Activated gamma-delta T cell treated with Interleukin-2 at 50 U/mL for 16 hours (primary cell): ENCODE measurements around the gene RNF215.
A peak's percentile ranks its signal among the peaks of the same experiment; 100 is the strongest.
"Not testable (repeated sequence)": the region's sequence is repeated elsewhere in the genome, so short reads cannot be mapped to it uniquely, and the experiment has no call there.

Experiments
- DNase-seq: peaks from one replicate; pipeline ENCODE4 v3.0.0-alpha.2; 2020

RNF215 gene

DNA sequence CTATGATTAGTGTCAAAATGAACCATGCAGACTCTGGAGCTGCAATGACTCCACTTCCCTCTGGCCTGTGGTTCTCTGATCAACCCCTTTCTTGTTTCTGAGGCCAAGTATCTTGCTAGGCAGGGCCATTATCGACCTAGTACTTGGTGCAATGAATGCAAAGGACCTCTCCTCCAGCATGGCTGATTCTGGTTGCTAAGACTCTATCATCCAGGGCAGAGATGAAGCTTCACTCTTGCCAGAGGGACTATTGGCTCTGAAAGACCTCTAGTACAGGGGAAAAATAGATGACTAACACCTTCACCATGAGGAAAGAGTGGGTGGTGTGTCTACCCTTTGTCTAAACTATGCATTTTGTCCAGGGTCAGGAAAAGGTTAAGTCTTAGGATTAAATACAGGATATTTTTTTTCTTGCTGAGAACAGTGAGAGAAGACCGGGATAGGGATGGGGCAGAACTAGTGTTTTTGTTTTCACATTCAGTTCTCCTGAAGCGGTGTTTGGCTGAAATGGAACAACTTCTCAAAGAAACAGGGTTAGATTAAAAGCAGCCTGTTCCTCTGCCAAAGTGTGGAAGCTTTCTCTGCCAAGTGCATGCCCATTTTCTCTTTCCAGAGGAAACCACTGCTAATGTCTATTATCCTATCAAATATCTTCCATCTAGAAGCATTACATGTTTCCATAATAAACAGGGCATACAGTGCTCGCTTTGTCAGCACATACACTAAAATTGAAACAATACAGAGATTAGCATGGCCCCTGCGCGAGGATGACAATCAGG lies 33.3 kb upstream of the RNF215 start:
- no peak for DNase-seq

DNA sequence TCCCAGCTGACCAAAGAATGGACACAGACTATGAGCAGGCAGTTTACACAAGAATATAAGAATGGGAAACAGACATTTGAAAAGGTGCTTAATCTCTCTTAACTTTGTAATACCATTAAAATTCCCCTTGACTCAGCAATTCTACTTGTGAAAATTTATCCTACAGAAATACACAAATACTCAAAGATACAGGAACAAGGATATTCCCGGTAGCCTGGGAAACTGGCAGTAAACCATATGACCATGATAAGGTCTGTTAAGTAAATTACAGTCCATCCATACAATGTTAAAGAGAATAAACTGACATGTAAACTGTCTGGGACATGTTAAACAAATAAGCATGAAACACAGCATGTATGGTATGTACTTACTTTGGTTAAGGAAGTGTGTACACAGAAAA lies 29.6 kb upstream of the RNF215 start:
- DNase-seq = no peak

DNA sequence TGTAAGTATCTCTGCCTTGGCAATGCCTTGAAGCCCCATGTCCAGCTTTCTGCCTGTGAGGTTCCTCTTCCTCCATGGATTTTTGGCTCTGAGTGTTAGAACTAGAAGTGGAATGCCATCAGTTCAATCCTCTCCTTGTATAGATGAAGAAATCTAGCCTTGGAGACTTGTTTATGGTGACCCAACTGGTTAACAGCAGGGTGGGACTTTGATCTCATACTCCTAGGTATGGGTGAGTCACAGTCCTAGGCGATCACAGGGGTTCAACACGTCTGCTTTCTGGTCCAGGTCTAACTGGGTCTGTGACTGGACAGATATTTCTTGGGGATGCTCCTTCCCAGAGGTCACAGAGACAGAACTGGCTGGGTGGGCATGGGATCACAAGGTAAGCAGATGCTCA lies 29.2 kb upstream of the RNF215 start:
- DNase-seq = no peak

DNA sequence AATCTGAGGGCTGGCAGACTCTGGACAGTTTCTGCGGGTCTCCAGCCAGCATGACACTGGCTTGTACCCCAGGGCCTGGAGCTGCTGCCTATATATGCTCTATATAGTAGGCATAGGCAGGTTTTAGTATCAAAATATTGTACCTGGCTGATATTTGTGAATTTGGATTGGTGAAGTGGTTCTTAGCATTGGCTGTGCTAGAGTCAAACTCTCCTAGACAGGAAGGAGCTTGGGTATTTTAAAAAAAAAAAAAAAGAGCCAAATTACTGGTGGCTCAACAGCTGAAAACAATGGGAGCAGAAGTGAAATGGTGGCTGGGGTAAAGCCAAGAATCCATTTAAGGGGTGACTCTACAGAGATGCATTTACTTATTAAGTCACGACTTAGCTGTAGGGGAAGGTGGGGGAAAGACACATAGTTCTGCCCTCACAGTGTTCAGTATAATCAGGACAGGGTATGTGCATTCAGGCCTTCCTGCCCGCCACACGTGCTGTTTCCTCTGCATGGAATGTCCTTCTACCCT lies 27.4 kb upstream of the RNF215 start:
- DNase-seq = no peak

DNA sequence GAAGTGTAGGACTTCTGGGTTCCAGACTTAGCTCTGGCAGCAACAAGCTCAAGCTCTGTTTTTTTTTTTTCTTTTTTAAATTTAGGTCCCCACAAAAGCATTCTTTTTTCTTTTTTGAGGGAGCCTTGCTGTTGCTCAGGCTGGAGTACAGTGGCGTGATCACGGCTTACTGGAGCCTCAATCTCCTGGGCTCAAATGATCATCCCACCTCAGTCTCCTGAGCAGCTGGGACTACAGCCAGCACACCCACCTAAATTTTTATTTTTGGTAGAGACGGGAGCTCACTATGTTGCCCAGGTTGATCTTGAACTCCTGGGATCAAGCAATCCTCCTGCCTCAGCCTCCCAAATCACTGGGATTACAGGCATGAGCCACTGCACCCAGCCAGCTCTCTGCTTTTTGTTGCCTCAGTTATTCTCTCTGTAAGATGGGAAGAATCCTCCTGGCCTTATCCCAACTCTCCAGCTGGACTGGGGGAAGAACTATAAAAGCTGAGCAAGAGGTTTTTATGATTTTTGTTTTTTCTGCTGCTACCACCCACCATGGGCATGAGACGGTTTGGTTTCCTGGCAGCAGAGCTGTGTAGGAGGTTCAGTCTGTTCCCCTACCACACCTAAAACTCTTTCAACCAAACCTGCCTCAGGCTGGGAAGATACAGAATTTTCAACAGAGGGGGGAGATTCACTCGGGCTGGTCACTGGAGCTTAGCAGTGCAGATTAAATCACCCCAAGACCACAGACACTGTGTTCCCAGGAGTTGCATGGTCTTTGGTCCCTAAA lies 26.7 kb upstream of the RNF215 start:
- DNase-seq = no peak

DNA sequence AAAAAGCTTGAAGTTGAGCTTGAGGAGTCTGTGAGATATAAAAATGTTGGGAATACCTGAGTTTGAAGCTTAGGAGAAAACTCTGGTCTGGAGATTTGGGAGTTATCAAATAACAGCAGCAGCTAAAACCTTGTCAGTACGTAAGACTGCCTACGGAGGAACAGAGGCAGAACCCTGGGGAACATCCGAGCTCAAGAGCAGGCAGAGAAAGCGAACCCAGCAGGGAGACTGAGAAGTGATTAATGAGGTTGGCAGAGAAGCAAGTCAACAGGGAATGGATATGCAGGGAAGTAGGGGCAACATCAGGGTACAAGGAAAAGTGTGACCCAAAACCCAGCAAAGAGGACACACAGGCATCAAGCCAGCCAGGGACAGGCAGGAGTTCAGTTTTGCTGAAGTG lies 25.8 kb upstream of the RNF215 start:
- no peak for DNase-seq

DNA sequence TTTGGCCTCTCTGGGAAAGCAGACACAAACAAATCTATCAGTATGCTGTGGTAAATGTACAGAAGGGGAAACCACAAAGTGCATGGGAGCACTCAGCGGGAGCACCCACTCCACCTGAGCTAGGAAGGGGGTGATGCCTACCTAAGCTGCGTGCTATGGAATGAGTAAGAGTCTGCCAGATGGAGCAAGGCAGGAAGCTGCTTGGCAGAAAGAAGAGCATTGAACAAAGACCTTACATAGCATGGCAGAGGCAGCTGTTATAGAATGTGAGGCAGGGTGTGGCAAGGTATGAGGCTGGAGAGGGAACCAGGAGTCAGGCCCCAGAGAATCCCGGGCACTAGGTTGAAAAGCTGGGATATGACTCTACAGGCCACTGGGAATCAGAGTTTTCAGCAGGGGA lies 24.6 kb upstream of the RNF215 start:
- no peak for DNase-seq

DNA sequence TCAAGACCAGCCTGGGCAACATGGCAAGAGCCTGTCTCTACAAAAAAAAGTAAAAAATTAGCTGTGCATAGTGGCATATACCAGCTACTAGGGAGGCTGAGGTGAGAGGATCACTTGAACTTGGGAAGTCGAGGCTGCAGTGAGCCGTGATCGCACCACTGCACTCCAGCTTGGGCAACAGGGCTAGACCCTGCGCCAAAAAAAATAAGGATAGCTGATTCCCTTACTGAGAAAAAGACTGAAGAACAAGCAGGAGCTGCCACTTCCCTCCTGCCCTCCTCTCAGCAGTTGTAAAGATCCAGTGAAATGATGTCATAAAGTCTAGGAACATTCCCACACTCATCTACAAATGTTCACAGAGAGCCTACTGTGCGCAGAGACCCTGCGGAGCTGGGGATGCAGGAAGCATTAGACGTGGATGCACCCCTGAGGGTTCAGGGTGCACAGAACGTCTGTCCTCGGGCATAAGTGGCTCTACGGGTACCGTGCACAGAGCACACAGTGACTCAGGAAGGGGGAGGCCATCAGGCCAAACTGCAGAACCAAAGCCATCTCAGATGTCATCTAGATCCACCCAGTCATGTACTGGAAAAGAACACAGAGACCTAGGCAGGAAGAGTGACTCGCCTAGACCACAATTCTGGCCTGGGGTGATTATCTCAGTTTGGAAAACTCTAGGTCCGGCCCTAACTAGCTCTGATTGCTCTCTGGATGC lies 21.3 kb upstream of the RNF215 start:
- DNase-seq = no peak

DNA sequence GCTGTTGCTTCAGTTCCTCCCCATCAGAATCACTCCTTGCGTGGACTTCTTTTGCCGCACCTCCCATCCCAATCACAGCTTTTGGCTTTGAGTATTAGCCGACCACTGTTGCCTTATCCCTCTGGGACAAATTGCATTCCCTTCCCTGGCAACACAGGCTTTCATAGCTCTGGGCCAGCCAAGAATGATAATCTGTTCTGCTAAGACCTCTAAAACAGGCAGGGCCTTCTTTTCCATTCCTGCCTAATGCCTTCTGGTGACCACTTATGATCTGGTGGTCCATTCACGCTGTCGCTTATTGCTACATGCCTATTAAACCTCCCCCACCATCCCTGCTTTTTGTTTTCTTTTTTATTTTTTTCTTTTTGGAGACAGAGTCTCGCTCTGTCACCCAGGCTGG lies 19.2 kb upstream of the RNF215 start:
- DNase-seq = no peak

DNA sequence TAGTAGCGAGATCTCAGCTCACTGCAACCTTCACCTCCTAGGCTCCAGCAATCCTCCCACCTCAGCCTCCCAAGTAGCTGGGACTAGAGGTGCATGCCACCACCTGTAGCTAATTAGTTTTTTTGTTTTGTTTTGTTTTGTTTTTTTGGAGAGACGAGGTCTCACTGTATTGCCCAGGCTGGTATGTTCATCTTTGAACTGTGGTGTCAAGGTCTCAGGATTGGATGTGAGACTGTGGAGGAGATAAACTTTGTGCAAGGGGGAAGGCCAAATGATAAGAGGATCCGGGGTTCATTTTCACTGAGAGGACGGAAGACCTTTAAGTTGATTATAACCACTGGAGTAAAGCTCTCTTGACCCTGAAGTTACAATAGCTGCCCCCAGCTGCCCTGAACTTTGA lies 18.5 kb upstream of the RNF215 start:
- no peak for DNase-seq

DNA sequence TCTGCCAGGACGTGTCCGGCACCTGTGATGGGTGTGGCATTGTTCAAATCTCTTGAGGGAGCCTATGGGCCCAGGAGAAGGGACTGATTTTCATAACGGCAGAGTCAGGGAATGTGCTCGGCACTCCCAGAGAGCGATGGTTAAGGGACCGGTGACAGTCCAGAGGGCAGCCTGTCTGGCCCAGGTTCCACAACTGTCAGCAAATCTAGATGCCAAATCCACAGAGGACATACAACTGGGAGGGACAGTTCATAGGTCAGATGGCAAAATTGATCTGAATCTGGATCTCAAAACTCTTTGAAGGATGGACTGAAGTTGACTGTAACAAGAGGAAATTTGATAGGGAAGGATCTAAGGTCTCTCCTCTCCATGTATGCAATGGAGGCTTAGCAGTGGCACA lies 17.1 kb upstream of the RNF215 start:
- DNase-seq = no peak

DNA sequence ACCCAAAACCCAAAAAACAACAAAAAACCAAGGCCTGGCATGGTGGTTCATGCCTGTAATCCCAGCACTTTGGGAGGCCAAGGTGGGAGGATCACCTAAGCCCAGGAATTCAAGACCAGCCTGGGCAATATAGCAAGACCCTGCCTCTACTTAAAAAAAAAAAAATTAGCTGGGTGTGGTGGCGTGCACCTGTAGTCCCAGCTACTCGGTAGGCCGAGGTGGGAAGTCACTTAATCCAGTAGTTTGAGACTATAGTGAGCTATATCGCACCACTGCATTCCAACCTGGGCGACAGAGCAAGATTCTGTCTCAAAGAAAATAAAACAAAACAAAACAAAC lies 15.5 kb upstream of the RNF215 start:
- DNase-seq = not testable (repeated sequence)

DNA sequence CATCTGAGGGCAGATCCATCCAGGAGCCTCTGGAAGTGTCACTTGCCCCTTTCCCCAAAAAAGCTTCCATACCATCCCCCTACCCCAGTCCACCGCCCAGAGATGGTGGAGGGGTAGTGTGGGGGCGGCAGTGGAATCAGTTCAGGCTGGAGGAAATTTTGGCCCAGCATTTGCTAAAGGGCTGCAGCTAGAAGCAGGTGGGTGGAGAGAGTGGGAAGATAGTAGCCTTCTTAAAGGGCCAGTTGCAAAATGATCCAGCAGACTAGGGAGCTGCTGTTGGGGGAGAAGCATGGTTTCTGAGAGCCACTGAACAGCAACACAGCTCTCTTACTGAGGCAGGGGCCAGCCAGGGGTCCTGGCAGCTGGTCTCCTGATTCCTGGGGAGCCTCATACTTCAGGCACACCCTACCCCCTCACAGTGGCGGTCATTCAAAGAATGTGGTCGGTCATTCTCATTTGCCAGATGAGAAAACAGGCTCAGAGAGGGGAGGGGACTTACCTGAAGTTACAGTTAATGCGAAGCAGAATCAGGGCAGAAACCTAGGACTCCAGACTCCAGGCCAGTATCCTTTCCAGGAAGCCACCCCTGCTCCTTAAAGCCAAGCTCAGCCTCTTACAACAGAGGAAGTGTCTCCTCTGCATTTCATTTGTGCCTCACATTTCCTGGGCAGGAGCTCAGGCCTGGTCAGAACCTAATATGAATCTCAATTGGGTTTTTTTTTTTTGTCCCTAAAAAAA lies 15.0 kb upstream of the RNF215 start:
- DNase-seq = no peak

DNA sequence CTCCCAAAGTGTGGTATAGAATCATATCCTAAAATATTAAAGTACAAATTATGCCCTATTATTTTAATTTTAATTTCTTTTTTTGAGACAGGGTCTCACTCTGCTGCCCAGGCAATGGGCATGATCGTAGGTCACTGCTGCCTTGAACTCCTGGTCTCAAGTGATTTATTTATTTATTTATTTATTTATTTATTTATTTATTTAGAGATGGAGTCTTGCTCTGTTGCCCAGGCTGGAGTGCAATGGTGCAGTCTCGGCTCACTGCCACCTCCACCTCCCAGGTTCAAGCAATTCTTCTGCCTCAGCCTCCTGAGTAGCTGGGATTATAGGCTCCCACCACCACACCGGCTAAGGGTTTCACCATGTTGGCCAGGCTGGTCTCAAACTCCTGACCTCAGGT lies 13.8 kb upstream of the RNF215 start:
- DNase-seq = not testable (repeated sequence)

DNA sequence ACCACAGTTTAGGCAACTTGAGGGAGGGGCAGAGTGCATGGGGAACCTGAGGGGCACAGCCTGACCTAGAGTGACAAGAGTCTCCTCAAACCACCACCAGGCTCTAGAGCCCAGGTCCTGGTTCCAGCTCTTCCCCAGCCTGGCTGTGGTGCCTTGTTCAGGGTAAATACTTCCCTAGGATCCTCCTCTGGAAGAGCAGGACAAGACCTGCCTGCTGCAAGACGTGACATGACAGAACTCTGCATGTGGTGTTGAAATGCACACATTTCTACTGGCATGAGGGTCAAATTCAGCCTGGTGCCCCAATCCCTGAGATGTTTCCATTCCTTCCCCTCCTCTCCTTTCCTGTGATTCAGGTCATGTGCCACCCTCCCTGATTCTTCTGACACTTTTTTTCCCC lies 12.9 kb upstream of the RNF215 start:
- no peak for DNase-seq

DNA sequence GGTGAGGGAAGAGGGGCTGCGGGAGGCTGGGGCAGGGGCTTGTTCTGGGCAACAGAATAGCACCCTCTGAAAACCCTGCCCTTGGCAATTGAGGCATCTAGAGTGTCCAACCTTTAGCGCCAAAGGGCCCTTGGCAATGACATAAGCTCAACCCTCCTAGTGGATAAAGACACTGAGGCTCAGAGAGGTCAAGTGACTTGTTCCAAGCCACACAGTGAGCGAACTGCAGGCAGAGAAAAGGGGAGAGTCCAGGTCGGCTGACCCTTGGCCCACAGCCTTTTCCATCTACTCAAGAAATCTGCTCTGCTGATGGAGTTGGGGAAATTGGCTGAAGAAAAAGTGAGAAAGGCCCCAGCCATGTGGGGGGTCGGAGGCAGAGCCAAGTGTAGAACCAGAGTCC lies 12.5 kb upstream of the RNF215 start:
- no peak for DNase-seq

DNA sequence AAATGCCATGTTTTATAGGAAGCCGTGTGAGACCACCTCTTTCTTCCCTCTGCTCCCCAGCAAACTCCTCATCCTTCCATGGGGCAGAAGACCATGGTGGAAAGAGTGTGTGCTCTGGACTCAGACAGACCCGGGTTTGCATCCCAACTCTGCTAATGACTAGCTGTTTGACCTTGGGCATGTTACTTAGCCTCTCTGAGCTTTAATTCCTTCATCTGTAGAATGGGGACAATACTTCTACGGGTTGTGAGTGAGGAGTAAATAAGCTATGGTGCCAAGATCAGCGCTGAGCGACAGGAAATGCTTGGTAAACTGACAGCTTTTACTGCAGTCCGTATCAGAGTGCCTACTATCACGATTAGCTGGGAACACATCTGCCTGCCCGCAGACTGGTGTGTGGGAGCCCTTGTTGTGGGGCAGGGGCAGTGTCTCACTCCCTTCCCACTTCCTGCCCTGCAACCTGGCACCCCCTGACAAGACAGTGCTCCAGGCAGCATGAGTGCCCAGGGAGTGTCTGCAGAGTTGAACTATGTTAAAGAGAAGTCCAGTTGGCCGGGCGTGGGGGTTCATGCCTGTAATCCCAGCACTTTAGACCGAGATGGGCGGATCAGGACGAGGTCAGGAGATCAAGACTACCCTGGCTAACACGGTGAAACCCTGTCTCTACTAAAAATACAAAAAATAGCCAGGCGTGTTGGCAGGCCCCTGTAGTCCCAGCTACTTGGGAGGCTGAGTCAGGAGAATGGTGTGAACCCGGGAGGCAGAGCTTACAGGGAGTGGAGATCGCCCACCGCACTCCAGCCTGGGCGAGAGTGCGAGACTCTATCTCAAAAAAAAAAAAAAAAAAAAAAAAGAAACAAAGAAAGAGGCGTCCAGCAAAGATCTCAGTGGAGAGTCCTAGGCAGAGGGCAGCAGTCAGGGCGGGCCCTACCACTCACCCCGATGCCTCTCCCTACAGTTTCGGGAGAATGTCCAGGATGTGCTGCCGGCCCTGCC lies 11.8 kb upstream of the RNF215 start:
- no peak for DNase-seq

DNA sequence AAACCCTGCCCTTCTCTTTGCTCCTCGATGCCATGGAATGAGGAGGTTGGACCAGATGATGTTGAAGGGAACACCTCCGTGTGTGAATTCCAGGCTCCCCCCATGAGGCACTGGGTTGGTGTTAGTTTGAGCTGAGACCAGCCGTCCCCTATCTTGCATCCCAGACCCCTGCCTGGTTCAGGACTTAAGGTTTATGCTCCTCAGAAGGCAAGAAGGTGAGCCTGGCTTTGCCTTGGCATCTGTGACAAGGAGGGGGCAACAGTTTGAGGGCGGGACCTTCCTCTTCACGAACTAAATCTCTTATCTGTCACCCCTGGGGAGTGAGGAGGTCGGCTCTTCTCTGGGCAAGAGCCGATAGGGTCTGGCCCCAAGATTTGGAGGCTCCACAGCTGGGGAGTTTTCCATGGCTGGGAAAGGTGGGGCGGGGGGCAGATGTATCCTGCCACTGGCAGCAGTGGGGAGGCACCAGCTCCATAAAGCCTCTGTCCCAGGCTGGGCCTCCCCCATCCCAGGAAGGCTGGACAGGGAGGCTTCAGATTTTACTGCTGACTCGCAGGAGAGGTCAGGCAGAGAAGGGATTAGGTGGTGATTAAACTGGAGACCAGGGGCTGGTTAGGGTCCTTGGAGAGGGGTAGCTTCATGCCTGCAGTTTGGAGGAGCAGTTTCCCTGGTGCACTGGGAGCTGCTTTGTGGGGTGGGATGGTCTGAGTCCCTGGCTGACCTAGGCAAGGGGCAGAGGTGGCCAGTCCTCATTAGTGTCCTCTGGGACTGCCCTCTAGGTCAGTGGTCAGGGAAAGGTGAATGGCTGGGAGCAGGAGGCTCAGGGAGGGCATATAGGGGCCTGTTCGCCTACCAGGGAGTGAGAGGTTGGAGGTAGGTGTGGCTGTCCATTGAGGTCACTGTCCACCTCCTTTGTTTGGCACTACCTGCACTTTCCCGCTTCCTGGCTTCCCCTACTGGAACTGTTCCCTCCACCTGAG lies 10.7 kb upstream of the RNF215 start:
- DNase-seq = no peak

DNA sequence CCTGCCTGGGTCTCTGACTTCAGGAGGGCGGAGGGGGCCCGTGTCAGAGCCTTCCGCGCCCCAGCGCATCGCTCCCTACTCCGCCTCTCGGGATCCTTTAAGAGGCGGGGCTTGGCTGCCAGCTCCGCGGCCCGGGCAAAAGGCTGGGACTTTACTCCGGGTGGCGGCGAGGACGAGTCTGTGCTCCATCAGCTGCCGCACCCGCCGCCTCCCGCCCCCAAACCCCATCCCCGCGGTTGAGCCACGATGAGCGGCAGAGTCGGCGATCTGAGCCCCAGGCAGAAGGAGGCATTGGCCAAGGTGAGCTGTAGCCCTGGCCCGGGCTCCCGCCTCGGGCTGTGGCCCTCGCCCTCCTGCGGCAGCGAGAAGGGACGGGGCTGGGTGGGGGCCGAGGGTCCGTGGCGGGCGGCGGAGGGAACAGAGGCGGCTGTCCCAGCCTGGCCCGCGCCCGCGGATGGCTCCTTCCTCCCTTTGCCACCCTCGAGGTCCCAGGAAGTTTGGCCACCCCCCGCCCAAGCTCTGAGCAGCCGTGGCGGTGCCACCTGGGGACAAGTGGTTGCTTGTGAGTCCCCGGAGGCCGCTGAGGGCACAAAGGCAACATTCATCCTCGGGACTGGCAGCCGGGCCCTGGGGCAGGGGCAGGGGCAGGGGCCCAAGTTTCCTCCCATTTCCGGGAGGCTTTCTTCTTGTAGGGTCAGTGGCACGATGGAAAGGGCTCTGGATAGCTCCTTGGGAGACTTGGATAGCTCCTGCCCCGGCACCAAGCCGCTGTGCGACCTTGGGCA lies 9.9 kb upstream of the RNF215 start, which contains the start of gene SEC14L2:
SEC14L2 (plus strand) TSS at position 148 of the 785 bp plus-strand sequence; CDS start at position 247, 99 bp downstream.
- DNase-seq = peak; percentile 39
